Right ventricle myocardium superior (tissue), 1 donor: ENCODE measurements around the gene ALOXE3. TPM values are rescaled to one million over a fixed set of nuclear protein-coding genes. Genes with fewer than 3 reads are reported as not detected.
"Not testable (repeated sequence)": the region's sequence is repeated elsewhere in the genome, so short reads cannot be mapped to it uniquely, and the experiment has no call there.

Experiments
- ATAC-seq: fragments of 200-7000 bp; cut with Tn5 transposase; one replicate; pipeline ENCODE4 v1.9.1; 2020; ENCODE audit warnings: mild to moderate bottlenecking; ENCODE audit not compliant: poor library complexity
- DNase-seq: peaks from one replicate; pipeline ENCODE4 v3.0.0-alpha.2; 2020
- intact Hi-C: fragments of 100-400 bp; cut with DNase I; formaldehyde crosslinking; loops from one replicate; pipeline ENCODE4 v1.11.2; 2022
- total RNA-seq: library from RNA; stranded (reverse); fragmentation: NEBNext Ultra II Directional; extraction: Animal tissue kit (Norgen Biotek cat#: 25700); gene quantifications from one replicate; pipeline ENCODE4 v1.2.1, GENCODE V29; 2021
- donor health status: DM: no; HTN: yes; CAD: no; lungs with severe emphysema.

Gene ALOXE3
- total RNA-seq, 1 donor from 2014 or later: not detected

DNA sequence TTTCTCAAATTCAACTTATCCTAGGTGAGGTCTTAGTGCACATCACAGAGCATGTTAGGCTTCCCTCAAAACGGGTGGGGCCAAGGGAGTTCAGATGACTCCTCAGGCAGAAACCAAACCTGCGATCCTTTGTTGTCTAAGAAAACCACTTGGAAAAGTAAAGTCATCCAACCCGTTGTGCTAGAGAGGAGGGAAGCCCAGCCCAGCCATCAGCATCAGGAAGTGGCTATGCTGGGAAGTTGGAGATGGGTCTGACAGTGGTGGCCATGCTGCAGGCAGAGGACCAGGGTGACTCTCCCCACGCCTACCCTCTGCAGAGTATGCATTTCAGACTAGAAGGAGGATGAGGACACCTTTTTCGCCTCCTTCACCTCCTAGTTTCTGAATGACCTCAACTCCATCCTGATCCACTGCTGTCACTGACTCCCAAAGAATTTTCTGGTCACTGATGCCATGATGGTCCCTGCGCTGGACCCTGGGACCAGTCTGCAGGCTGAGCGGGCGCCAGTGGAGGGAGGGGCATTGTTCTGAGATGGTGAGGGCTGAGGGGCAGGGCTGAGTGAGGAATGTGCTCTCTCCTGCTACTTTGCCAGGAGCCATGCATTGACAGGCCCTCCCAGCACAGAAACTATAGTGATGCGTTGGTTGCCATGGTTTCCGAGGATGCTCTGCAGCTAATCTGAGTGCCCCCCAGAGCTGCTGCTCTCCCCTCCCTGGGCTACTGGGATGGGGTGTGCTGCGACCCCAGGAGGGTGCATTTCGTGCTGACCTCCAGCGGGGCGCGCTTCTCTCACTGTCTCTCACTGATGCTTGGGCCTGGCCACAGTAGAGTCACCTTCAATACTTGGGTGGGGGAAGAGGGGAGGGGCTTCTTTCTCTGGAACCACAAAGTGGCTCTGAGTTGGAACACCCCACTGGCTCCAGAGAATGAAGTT lies 51.2 kb downstream of the ALOXE3 start:
- peak; percentile 15 for DNase-seq
- intact Hi-C loops: no loop called here
- no peak for ATAC-seq

DNA sequence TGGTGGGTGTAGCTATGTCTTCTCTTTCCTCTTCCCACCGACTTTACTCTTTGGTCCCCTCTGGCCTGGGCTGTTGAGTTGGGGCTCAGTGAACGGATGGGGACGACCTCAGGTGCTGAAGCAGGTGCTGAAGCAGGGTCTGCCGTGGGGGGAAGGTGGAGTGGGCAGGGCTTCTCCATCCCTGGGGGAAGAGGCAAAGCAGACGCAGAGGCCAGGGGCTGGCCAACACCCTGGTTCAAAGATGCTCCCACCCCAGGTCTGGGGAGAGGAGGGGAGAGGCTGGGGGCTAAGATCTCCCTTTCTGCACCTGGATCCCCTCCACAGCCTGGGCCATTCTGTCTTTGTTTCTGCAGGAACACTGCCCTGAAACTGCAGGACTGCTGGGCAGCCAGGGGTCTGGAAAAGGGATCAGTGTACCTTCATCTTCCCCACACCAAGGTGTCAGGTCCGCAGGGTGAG lies 53.7 kb downstream of the ALOXE3 start:
- DNase-seq: peak; percentile 34
- intact Hi-C loops: no loop called here
- ATAC-seq: no peak

DNA sequence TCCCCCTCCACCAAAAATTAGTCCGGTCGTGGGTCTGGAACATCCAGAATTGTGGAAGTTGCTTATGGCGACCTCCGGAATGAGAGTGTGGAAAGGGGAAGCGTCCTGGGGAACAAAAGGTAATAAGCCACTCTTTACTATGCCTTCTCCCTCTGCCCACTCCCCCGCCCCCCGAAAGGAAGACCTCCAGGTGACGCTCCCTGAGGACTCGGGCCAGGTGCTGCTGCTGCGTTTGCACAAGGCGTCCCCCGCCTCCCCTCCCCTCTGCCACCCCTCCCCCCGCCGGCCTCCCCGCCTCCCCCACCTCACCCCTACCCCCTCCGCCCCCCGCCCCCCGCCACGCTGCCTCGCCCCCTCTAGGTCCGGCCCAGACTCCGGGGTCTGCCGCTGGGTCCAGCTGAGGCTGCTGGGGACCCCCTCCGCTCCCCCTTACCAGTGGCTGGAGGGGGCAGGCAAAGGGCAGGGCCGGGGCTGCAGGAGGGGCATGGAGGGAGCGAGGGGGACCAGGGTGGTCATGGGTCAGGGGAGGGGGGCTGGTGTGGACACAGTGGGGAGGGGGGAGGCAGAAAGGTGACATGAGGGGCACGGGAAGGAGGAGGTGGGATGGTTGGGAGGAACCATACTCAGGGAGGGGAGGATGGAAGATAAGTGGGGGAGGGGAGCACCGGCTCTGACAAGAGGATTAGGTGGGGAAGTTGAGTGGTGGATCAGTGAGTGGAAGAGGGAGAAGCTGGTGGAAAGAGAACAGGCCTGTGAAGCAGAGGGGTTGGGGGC lies 54.4 kb downstream of the ALOXE3 start:
- intact Hi-C loops: no loop called here
- ATAC-seq (no peak), DNase-seq (peak; percentile 19)

GRCh38 chr17:8062807-8063483 lies 55.4 kb downstream of the ALOXE3 start:
- ATAC-seq: no peak
- DNase-seq: no peak
- intact Hi-C loops: no loop called here

DNA sequence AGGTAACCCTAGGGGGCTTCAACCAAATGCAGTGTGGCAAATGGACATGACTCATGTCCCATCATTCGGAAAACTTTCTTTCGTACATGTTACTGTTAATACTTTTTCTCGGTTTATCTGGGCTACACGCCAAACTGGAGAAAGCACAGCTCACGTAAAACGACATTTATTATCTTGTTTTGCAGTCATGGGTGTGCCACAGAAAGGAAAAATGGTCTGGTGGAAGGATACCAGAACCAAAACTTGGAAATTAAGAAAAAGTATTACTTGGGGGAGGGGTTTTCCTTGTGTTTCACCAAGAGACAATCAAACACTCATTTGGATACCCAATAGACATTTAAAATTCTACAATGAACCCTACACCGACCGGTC lies 55.9 kb downstream of the ALOXE3 start:
- intact Hi-C loops: no loop called here
- ATAC-seq (no peak), DNase-seq (no peak)

DNA sequence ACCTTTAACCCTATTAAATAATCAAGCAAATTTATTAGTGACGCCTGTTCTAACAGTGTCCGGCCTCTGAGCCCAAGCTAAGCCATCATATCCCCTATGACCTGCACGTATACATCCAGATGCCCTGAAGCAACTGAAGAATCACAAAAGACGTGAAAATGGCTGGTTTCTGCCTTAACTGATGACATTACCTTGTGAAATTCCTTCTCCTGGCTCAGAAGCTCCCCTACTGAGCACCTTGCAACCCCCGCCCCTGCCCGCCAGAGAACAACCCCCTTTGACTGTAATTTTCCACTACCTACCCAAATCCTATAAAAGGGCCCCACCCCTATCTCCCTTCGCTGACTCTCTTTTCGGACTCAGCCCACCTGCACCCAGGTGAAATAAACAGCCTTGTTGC lies 56.5 kb downstream of the ALOXE3 start:
- DNase-seq, ATAC-seq, intact Hi-C loops: not testable (repeated sequence)

DNA sequence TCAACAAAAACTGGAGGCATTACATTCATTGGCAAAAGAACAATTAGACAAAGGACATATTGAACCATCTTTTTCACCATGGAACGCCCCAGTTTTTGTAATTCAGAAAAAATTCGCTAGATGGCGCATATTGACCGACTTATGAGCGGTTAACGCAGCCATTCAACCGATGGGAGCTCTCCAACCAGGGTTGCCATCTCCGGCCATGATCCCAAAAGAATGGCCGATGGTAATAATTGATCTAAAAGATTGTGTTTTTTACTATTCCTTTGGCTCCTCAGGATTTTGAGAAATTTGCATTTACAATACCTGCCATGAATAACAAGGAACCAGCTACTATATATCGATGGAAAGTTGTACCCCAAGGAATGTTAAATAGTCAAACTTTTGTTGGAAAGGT lies 58.0 kb downstream of the ALOXE3 start:
- peak; percentile 64 for ATAC-seq
- DNase-seq: no peak
- intact Hi-C loops: no loop called here

DNA sequence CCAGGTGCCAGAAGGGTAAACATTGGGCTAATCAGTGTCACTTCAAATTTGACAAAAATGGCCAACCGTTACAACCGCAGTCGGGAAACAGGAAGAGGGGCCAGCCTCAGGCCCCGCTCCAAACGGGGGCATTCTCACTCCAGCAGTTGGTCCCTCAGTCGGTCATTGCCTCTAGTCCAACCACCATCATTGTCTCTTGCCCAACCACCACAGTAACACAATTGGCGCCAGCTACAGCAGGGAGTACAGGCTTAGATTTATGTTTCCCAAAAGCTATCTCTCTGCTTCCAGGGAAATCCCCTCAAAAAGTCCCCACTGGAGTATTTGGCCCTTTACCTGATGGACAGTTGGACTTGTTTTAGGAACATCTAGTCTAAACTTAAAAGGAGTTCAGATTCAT lies 59.2 kb downstream of the ALOXE3 start:
- DNase-seq (no peak), ATAC-seq (no peak)
- intact Hi-C loops: no loop called here

DNA sequence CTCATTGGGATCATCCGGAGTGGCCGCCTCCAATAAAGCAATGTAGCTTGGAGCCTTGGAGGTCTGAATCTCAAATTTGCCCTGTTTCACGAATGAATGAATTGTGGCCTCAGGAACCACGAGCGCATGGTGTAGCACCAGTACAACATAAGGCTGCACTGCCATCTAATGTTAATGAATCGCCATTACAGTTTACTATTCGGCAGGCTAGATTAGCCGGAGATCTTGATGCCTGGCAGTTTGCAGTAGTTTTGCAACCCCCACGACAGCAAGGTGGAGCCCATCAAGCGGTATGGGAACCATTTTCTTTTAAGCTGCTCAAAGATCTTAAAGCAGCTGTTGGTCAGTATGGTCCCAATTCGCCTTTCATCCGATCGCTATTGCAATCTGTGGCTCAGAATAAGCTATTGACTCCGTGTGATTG lies 60.6 kb downstream of the ALOXE3 start:
- intact Hi-C loops: no loop called here
- ATAC-seq: peak; percentile 86
- DNase-seq: no peak

- intact Hi-C loops: no loop called here
- DNase-seq (no peak), ATAC-seq (no peak)
Measured at GRCh38 chr17:8056976-8057625, 61.2 kb downstream of the ALOXE3 start.

DNA sequence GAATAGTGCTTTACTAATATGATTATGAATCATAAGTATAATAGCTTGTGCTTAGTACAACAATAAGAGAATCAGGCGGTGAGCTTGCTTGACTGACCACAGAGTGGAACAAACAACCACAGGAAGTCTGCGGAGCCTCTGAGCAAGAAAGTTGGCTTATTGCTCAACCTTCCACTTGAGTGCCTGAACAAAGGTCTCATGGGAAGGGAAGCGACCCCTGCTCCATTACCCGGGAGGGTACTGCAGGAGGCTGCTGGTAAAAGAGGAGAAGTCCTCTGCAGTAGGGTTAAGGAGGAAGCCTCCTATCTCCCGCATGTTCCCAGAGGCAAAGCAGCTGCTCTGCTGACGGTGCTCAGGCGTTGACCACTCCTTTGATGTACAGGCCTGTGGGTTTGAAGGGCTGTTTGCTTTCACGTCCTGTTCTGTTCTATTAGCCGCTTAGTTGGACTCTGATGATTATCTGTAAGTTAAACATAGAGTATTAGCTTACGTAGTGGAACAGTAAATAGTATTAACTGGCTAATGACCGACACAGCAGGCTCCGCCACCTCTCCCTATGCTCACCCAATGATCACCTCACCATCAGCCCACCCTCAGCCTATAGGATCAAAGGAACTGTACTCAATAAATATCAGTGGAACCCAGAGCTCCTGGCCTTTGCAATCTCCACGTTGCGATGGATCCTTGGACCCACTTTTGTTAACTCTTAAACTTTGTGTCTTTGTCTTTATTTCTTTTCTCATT lies 61.9 kb downstream of the ALOXE3 start:
- intact Hi-C loops: no loop called here
- DNase-seq (peak; percentile 58), ATAC-seq (peak; percentile 36)

GRCh38 chr17:8055851-8056231 lies 62.5 kb downstream of the ALOXE3 start:
- ATAC-seq (no peak), DNase-seq (no peak)
- intact Hi-C loops: no loop called here

- DNase-seq (no peak), ATAC-seq (no peak)
- intact Hi-C loops: no loop called here
Measured at GRCh38 chr17:8053600-8053999, 64.7 kb downstream of the ALOXE3 start.

- intact Hi-C loops: no loop called here
Measured at GRCh38 chr17:8052256-8053252, 65.8 kb downstream of the ALOXE3 start.

DNA sequence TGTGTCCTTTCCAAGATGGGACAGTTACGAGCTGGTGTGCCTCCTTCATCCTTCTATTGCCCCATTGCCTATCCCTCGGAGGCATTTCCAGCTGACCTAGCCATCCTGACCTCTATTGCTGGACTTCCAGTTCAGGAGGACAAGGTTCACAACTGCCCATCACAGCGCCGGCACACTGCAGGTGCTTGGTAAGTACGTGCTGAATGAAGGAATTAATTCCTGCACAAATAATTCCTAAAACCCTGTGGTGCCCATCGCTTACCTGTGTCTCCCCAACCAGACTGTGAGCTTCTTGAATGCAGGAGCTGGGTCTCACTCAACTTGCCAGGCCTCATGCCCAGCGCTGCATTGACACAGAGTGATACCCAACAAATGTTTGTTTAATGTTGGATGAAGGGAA lies 66.5 kb downstream of the ALOXE3 start:
- intact Hi-C loops: no loop called here

More at GRCh38 chr17:8052256-8053252, 65.8 kb downstream of the ALOXE3 start:
- no peak for ATAC-seq
- DNase-seq: no peak

GRCh38 chr17:8048736-8049135 lies 69.6 kb downstream of the ALOXE3 start:
- no peak for DNase-seq
- intact Hi-C loops: no loop called here
- no peak for ATAC-seq

More for the DNA sequence above, 66.5 kb downstream of the ALOXE3 start:
- DNase-seq (no peak), ATAC-seq (no peak)

DNA sequence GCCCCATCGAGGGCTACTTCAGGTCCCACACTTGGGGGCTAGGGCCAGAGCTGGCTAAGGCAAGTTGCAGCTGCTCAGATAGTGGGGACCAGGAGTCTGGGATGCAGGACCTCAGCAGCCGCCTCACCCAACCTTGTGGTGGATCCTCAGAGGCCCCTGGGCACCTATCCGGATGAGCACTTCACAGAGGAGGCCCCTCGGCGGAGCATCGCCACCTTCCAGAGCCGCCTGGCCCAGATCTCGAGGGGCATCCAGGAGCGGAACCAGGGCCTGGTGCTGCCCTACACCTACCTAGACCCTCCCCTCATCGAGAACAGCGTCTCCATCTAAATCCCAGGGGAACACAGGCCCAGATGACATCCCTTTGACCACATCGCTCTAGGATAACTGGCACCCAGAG lies 70.1 kb downstream of the ALOXE3 start:
- no peak for DNase-seq
- intact Hi-C loops: no loop called here
- ATAC-seq: no peak
